ENCODE results near the gene GSC2.

GRCh38 chr22:19175602-19176174 is 25.6 kb upstream of the GSC2 start:
- TF ChIP-seq POLR2A (IDR thresholded peaks at IDR 0.05; ENCODE audit: control extremely low read depth in 1 of 2, low read depth in 2 of 2, low read length in 2 of 2) (0 out of 3 replicates have a peak, but pooled peaks of 1 of the 2 experiments have one; percentile 25), YY1 (IDR thresholded peaks at IDR 0.05; ENCODE audit: low read depth, low read length) (no peak), HDAC2 (IDR thresholded peaks at IDR 0.05; ENCODE audit: borderline replicate concordance in 1 of 2, low read depth in 2 of 2, low read length in 2 of 2) (no peak), BRCA1 (IDR thresholded peaks at IDR 0.05; ENCODE audit: low read depth, low read length) (no peak), GABPA (IDR thresholded peaks at IDR 0.05; ENCODE audit: borderline replicate concordance, insufficient read depth, low read length) (no peak), POU5F1 (IDR thresholded peaks at IDR 0.05; ENCODE audit: low read depth, low read length) (no peak), JUN (IDR thresholded peaks at IDR 0.05; ENCODE audit: low read depth, low read length) (no peak), MAFK (IDR thresholded peaks at IDR 0.05; ENCODE audit: low read depth, low read length) (no peak), MAX (IDR thresholded peaks at IDR 0.05) (no peak), CTCF (IDR thresholded peaks at IDR 0.05; ENCODE audit: control extremely low read depth in 1 of 3, insufficient read depth in 1 of 3, low read depth in 1 of 3, low read length in 3 of 3) (no peak)

All from H1 (cell line).